K562 (cell line): ENCODE measurements around the gene ABCC1. TPM values are rescaled to one million over a fixed set of nuclear protein-coding genes. Genes with fewer than 3 reads are reported as not detected.

Source experiments
- BRD9 ChIP-seq: fragments of 450-650 bp; IDR thresholded peaks from 2 replicates; pipeline ENCODE4 v1.6.1; 2018; ENCODE audit warnings: low read depth; ENCODE audit not compliant: partially characterized antibody
- CBX1 ChIP-seq: sonication (generic); IDR thresholded peaks from 2 replicates; pipeline ENCODE4 v1.6.1; 2016; ENCODE audit warnings: antibody characterized with exemption, low read depth, mild to moderate bottlenecking
- CTBP1 ChIP-seq: fragments of 450-650 bp; IDR thresholded peaks from 2 replicates; pipeline ENCODE4 v1.6.1; 2016; ENCODE audit warnings: borderline replicate concordance
- EHMT2 ChIP-seq: fragments of 450-650 bp; IDR thresholded peaks from 2 replicates; pipeline ENCODE4 v1.6.1; 2018; ENCODE audit warnings: antibody characterized with exemption
- EP300 ChIP-seq: IDR thresholded peaks from 2 replicates; pipeline ENCODE4 v1.6.1; 2012; ENCODE audit warnings: low read length, improper control_type of control experiment
- GATA2 ChIP-seq: sonication (generic); formaldehyde crosslinking; IDR thresholded peaks from 2 replicates; pipeline ENCODE4 v1.4.0; 2020; ENCODE audit warnings: mild to moderate bottlenecking, missing genetic modification reagents
- KHSRP ChIP-seq: fragments of 450-650 bp; IDR thresholded peaks from 2 replicates; pipeline ENCODE4 v1.6.1; 2017
- L3MBTL2 ChIP-seq: fragments of 450-650 bp; IDR thresholded peaks from 2 replicates; pipeline ENCODE4 v1.6.1; 2016; ENCODE audit warnings: mild to moderate bottlenecking, moderate library complexity
- MEF2A ChIP-seq: IDR thresholded peaks from 2 replicates; pipeline ENCODE4 v1.6.1; 2011; ENCODE audit warnings: low read depth, mild to moderate bottlenecking, low read length, moderate library complexity; ENCODE audit not compliant: control insufficient read depth
- MEIS2 ChIP-seq: fragments of 450-650 bp; IDR thresholded peaks from 2 replicates; pipeline ENCODE4 v1.6.1; 2014; ENCODE audit warnings: mild to moderate bottlenecking; ENCODE audit not compliant: partially characterized antibody
- NCOR1 ChIP-seq: fragments of 450-650 bp; IDR thresholded peaks from 2 replicates; pipeline ENCODE4 v1.6.1; 2016; ENCODE audit warnings: mild to moderate bottlenecking, moderate library complexity
- NFIC ChIP-seq: fragments of 450-650 bp; IDR thresholded peaks from 2 replicates; pipeline ENCODE4 v1.6.1; 2017; ENCODE audit warnings: mild to moderate bottlenecking, inconsistent platforms
- NONO ChIP-seq, 2 experiments: fragments of 200-400 bp in 1 of 2; fragments of 450-650 bp in 1 of 2; formaldehyde crosslinking in 1 of 2; IDR thresholded peaks; 2 replicates each; pipeline ENCODE4 v1.6.1; 2017; ENCODE audit warnings: low read depth in 2 of 2, mild to moderate bottlenecking in 2 of 2, moderate library complexity in 2 of 2, low read length in 1 of 2
- PHB2 ChIP-seq: fragments of 450-650 bp; IDR thresholded peaks from 2 replicates; pipeline ENCODE4 v1.6.1; 2017; ENCODE audit warnings: low read depth
- POLR2A ChIP-seq: fragments of 450-650 bp; conservative IDR thresholded peaks from 2 replicates; pipeline ENCODE4 v1.6.1; 2016
- POLR3G ChIP-seq: IDR thresholded peaks from 2 replicates; pipeline ENCODE4 v1.6.1; 2011; ENCODE audit not compliant: insufficient read length, insufficient replicate concordance; ENCODE audit errors: extremely low read depth
- RNF2 ChIP-seq: sonication (generic); IDR thresholded peaks from 2 replicates; pipeline ENCODE4 v1.6.1; 2016
- SMARCA4 ChIP-seq: fragments of 450-650 bp; IDR thresholded peaks from 2 replicates; pipeline ENCODE4 v1.6.1; 2016
- SREBF2 ChIP-seq: sonication (generic); formaldehyde crosslinking; IDR thresholded peaks from 2 replicates; pipeline ENCODE4 v1.4.0; 2020; ENCODE audit warnings: mild to moderate bottlenecking, missing genetic modification reagents
- SUPT5H ChIP-seq: fragments of 450-650 bp; IDR thresholded peaks from 2 replicates; pipeline ENCODE4 v1.6.1; 2016
- TAF15 ChIP-seq: fragments of 200-400 bp; formaldehyde crosslinking; IDR thresholded peaks from 2 replicates; pipeline ENCODE4 v1.6.1; 2017; ENCODE audit warnings: mild to moderate bottlenecking, low read depth, low read length, moderate library complexity
- ZBTB17 ChIP-seq: fragments of 450-650 bp; formaldehyde crosslinking; IDR thresholded peaks from 2 replicates; pipeline ENCODE4 v1.4.0; 2020; ENCODE audit warnings: mild to moderate bottlenecking
- ZEB2 ChIP-seq: fragments of 450-650 bp; IDR thresholded peaks from 2 replicates; pipeline ENCODE4 v1.6.1; 2016
- ZNF12 ChIP-seq: sonication (generic); formaldehyde crosslinking; IDR thresholded peaks from 2 replicates; pipeline ENCODE4 v1.4.0; 2020; ENCODE audit warnings: mild to moderate bottlenecking, missing genetic modification reagents
- ZNF316 ChIP-seq: fragments of 450-650 bp; IDR thresholded peaks from 2 replicates; pipeline ENCODE4 v1.6.1; 2016
- ZNF551 ChIP-seq: fragments of 250-450 bp; sonication (Bioruptor Pico); IDR thresholded peaks from 2 replicates; pipeline ENCODE4 v1.5.0; 2021; ENCODE audit warnings: mild to moderate bottlenecking, moderate library complexity
- ZNF695 ChIP-seq: fragments of 450-650 bp; formaldehyde crosslinking; IDR thresholded peaks from 2 replicates; pipeline ENCODE4 v1.4.0; 2020; ENCODE audit warnings: mild to moderate bottlenecking, moderate library complexity
- polyA plus RNA-seq, 8 experiments: library from polyadenylated mRNA; depleted of rRNA in 4 of 8; stranded (reverse) in 5 of 8; unstranded in 3 of 8; fragments of >200 nt; fragmentation: Nextera tagmentation in 2 of 8; fragmentation: Illumina TruSeq in 1 of 8; extraction: Ambion mirVana in 2 of 8; extraction: Trizol in 1 of 8; gene quantifications; 2 replicates each; pipeline versions ENCODE4 v1.2.1 to v1.2.3, GENCODE V29; 2011 to 2014; ENCODE audit warnings: inconsistent platforms in 1 of 8, missing spikeins in 1 of 8
- total RNA-seq, 7 experiments: library from RNA; depleted of rRNA in 6 of 7; stranded (reverse); fragments of >200 nt in 6 of 7; fragmentation: Illumina TruSeq in 2 of 7; extraction: Trizol in 2 of 7; gene quantifications; 2 replicates each; pipeline versions ENCODE4 v1.2.1 to v1.2.3, GENCODE V29; 2011 to 2021; ENCODE audit warnings: low replicate concordance in 1 of 7
- TF ChIP-seq, protein P1 (sequence below), 2 experiments: fragments of 450-650 bp; IDR thresholded peaks; 2 replicates each; pipeline ENCODE4 v1.6.1; 2016
- TF ChIP-seq, protein P2 (sequence below), 2 experiments: IDR thresholded peaks; 2 replicates each; pipeline ENCODE4 v1.6.1; 2011; ENCODE audit warnings: borderline replicate concordance in 1 of 2, control low read depth in 1 of 2, low read depth in 1 of 2, low read length in 1 of 2, mild to moderate bottlenecking in 1 of 2, mixed read lengths in 1 of 2, moderate library complexity in 1 of 2; ENCODE audit not compliant: insufficient read depth in 1 of 2, insufficient read length in 1 of 2, poor library complexity in 1 of 2, severe bottlenecking in 1 of 2; ENCODE audit errors: extremely low read depth in 1 of 2
- TF ChIP-seq, protein P3 (sequence below): fragments of 450-650 bp; conservative IDR thresholded peaks from 2 replicates; pipeline ENCODE4 v1.6.1; 2016; ENCODE audit warnings: missing genetic modification characterization, low read depth, mild to moderate bottlenecking, missing compliant biosample characterization, moderate library complexity

ABCC1 gene
- total and polyA plus RNA-seq, 9 of the 15 experiments (the other 6 are each of a cell fraction or from before 2014, with no cell fraction given), result 3.9 to 41.6 (median 10.0) TPM

- no peak for TF ChIP-seq MEF2A
- 0 out of 2 replicates have a peak, but pooled peaks have one; percentile 23 for TF ChIP-seq CBX1
- peak; percentile 59; the same call in 1 of the 2 replicates for TF ChIP-seq EHMT2
- TF ChIP-seq TAF15, result no peak
- TF ChIP-seq PHB2, result 0 out of 2 replicates have a peak, but pooled peaks have one; percentile 12
- TF ChIP-seq, protein P1, sequence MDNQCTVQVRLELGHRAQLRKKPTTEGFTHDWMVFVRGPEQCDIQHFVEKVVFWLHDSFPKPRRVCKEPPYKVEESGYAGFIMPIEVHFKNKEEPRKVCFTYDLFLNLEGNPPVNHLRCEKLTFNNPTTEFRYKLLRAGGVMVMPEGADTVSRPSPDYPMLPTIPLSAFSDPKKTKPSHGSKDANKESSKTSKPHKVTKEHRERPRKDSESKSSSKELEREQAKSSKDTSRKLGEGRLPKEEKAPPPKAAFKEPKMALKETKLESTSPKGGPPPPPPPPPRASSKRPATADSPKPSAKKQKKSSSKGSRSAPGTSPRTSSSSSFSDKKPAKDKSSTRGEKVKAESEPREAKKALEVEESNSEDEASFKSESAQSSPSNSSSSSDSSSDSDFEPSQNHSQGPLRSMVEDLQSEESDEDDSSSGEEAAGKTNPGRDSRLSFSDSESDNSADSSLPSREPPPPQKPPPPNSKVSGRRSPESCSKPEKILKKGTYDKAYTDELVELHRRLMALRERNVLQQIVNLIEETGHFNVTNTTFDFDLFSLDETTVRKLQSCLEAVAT (IDR thresholded peaks at IDR 0.05), result peak in 1 of 2 experiments; percentile 68; a peak in 1 of 4 replicates
- TF ChIP-seq KHSRP, result no peak
- TF ChIP-seq NONO (IDR thresholded peaks at IDR 0.05; ENCODE audit: low read depth in 2 of 2, low read length in 1 of 2), result no peak
- TF ChIP-seq SMARCA4, result peak; percentile 94
- no peak for TF ChIP-seq SREBF2 (CRISPR knock-in tag)
- peak; percentile 81 for TF ChIP-seq BRD9
- TF ChIP-seq RNF2, result peak; percentile 84; the same call in 1 of the 2 replicates
- TF ChIP-seq, protein P2, sequence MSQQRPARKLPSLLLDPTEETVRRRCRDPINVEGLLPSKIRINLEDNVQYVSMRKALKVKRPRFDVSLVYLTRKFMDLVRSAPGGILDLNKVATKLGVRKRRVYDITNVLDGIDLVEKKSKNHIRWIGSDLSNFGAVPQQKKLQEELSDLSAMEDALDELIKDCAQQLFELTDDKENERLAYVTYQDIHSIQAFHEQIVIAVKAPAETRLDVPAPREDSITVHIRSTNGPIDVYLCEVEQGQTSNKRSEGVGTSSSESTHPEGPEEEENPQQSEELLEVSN (IDR thresholded peaks at IDR 0.05; ENCODE audit: borderline replicate concordance in 1 of 2, extremely low read depth in 1 of 2, insufficient read depth in 1 of 2, insufficient read length in 1 of 2, low read depth in 1 of 2, low read length in 1 of 2, poor library complexity in 1 of 2, severe bottlenecking in 1 of 2), result peak in 1 of 2 experiments; percentile 62
- peak; percentile 72 for TF ChIP-seq NFIC
- peak; percentile 96 for TF ChIP-seq CTBP1
- peak; percentile 97 for TF ChIP-seq ZNF316
- peak; percentile 77 for TF ChIP-seq ZEB2
- TF ChIP-seq NCOR1, result peak; percentile 90
- no peak for TF ChIP-seq ZNF551 (CRISPR knock-in tag)
- TF ChIP-seq MEIS2, result peak; percentile 54
- peak; percentile 64; the same call in 1 of the 2 replicates for TF ChIP-seq ZBTB17 (CRISPR knock-in tag)
- peak; percentile 52; the same call in 1 of the 2 replicates for TF ChIP-seq POLR2A
- no peak for TF ChIP-seq ZNF695 (CRISPR knock-in tag)
- TF ChIP-seq L3MBTL2, result peak; percentile 94
- no peak for TF ChIP-seq POLR3G
- peak; percentile 47; the same call in 1 of the 2 replicates for TF ChIP-seq GATA2 (CRISPR knock-in tag)
- TF ChIP-seq ZNF12 (CRISPR knock-in tag), result peak; percentile 95
- TF ChIP-seq SUPT5H, result no peak; the same call in 1 of the 2 replicates
- peak; percentile 91 for TF ChIP-seq EP300
- TF ChIP-seq, protein P3, sequence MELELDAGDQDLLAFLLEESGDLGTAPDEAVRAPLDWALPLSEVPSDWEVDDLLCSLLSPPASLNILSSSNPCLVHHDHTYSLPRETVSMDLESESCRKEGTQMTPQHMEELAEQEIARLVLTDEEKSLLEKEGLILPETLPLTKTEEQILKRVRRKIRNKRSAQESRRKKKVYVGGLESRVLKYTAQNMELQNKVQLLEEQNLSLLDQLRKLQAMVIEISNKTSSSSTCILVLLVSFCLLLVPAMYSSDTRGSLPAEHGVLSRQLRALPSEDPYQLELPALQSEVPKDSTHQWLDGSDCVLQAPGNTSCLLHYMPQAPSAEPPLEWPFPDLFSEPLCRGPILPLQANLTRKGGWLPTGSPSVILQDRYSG (tag), result peak; percentile 43; the same call in 1 of the 2 replicates
Observed at GRCh38 chr16:15988268-15989013, 39.0 kb downstream of the ABCC1 start (continued).
